ENCODE data around the gene POLR2L.
A peak's percentile ranks its signal among the peaks of the same experiment; 100 is the strongest.

POLR2L gene

GRCh38 chr11:868802-869201 is 26.5 kb upstream of the POLR2L start:
- no peak for DNase-seq (ENCODE audit: low spot score)

GRCh38 chr11:868394-868793 is 26.1 kb upstream of the POLR2L start:
- no peak for DNase-seq (ENCODE audit: low spot score)

- DNase-seq (ENCODE audit: low spot score): no peak
These were observed 25.6 kb upstream of the POLR2L start for GRCh38 chr11:867856-868358.

DNA sequence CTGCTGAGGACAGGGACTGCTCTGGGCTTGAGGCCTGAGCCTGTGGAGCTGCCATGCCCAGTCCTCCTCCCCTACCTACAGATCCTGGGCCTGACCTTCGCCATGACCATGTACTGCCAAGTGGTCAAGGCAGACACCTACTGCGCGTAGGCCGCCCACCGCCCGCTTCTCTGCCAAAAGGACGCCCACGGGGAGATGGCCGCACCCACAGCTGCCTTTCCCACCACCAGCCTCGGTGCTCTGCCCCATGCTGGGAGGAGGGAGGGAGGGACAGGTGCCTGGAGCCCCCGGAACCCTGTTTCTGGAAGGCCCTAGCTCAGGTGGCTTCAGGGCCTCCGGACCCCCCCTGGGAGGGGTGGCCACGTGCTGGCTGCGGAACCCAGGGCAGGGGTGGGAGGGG is 24.2 kb upstream of the POLR2L start:
- no peak for DNase-seq (ENCODE audit: low spot score)

- DNase-seq (ENCODE audit: low spot score): no peak
These were observed 23.4 kb upstream of the POLR2L start for GRCh38 chr11:865462-866430.

GRCh38 chr11:864898-865297 is 22.6 kb upstream of the POLR2L start:
- DNase-seq (ENCODE audit: low spot score): no peak

DNA sequence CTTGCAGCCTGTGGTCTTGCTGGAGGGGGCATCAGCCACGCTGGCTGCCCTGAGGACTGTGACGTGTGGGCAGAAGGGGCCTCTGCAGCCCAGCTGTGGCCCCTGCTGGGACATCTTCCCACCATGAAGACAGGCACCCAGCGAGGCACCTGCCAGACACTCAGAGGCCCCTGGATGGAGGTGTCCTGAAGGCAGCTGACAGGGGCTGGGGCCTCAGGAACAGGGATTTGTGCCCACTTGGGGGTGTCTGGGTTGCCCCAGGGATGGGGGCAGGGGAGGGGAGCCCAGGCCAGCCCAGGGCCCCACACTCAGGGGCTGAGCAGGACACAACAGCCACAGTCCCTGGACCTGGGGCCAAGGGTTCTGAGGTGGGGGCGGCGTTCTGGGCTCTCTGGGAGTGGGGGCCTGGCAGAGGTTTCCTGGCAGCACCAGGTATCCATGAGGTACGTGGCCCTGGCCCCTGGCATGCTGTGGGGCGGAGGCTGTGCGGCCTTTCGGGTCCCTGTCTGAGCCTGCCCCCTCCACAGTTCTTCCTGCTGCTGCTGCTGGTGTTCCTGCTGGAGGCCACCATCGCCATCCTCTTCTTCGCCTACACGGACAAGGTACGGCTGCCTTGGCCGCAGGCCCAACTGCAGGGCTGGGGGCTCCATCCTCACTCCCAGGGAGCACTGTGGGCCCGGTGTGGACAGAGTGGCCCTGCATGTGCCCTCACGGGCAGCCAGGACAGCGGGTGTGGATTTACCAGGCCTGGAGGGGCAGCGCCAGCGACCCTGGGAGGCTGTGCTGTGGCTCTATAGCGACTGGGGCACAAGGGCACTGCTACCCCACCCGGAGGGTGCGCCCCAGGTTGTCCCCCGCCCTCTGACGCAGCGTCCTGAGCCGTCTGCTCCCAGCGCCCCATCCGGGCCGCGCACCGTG is 21.8 kb upstream of the POLR2L start:
- no peak for DNase-seq (ENCODE audit: low spot score)

DNA sequence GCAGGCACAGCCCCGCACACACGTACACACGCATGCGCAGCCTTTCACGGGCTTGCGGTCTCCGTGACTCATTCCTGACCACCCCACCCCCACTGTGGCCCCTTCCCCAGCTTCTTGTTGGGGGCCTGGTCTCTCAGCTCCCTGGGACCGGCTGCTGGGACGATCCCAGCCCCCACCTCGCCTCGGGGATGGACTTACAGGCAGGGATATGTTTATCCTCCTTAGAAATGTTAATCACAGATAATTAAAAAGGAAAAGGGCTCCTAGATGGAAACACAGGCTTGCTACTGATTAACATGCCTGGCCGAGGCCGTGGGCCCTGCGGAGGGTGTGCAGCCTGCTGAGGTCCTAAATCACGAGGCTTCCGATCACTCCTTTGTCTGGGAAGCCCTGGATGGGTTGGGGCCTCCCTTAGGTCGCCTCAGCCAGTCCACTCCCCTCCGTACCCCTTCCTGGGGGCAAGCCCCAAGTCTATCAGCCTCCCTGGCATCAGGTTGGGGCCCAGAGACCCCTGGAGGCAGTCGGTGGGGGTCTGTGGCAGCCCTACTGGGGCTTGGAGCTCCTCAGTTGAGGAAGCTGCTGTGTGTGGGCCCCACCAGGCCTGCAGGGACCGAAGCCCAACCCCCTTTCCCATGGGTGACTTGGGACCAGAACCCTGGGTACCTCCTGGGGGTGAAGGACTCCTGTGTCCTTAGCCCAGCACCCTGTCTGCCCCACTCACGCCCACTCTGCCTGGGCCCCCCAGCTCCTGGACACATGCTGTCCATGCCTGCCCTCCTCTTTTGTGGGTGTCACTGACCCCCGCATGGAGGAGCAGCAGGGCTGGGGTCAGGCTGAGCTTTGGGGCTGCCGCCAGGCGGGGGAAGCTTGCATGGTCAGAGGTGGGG is 20.9 kb upstream of the POLR2L start:
- DNase-seq (ENCODE audit: low spot score): no peak

GRCh38 chr11:862696-863022 is 20.3 kb upstream of the POLR2L start:
- no peak for DNase-seq (ENCODE audit: low spot score)

DNA sequence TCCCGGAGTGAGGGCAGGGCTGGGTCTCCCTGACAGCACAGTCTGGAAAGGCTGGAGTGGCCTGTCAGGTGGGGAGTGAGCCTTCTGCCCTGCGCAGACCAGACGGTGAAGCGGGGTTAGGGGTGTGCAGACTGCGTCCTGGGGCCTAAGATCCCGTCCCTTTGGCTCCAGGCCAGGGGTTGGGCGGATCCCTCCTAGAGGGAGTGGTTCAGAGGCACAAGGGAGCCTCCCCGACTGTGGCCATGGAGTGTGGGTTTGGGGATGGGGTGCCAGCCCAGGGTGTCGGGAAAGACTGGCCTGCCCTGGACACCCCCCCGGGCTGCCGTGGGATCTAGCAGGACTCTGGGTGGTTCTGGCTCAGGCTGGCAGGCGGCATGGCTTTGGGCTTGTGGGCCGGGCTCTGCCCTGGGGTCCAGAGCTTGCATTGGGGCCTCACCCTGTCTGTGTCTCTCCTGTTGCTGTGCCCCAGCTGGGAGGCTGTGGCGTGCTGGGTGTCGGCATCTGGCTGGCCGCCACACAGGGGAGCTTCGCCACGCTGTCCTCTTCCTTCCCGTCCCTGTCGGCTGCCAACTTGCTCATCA is 19.8 kb upstream of the POLR2L start:
- no peak for DNase-seq (ENCODE audit: low spot score)

DNA sequence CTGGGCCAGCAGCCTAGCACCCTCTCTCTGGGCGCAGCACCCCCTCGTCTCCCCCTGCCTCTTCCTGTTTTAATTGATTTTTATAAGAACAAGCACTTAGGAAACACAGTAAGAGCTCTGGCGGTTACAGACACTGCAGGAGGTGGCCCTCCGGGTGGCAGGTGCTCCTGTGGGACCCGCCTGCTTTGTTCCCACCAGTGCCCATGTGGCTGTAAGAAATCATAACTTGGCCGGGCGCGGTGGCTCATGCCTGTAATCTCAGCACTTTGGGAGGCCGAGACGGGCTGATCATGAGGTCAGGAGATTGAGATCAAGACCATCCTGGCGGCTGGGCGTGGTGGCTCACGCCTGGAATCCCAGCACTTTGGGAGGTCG is 18.8 kb upstream of the POLR2L start:
- no peak for DNase-seq (ENCODE audit: low spot score)

DNA sequence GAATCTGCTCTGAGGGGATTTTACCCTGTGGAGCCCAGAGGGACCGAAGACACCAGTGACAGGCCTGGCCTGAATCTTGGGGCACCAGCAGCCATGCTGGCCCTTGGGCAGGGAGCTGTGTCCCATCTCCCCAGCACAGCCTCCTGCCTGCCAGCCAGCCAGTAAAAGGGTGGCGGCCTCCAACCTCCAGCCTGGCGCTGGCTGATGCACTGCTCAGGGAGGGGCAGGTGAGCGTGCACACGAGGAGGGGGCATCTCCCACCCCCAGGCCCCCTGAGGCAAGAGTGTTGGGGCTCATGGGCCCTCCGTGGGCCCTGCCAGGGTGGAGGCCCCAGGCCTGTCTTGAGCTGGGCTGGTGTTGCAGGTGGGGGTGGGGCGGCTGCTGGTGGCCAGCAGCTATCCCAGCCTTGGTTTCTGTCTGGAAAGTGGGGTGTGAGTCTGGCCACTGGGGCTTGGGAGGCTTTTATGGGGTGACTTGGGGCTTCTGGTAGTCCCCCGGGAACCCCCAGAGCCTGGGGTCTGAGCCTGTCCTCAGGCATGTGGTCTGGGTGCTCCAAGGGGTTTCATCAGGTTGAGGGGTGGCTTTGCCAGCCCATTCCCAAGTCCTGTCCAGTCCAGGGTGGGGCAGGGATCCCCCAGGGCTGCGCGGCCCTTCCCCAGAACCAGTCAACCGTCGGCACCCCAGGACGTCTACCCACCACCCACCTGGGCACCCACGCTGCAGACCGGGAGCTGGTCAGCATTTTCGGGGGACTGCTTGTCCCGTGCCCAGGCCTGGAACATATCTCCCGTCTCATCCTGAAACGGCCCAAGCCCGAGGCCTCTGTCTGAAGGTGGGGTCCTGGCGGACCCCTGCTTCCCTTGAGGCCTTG is 18.1 kb upstream of the POLR2L start:
- no peak for DNase-seq (ENCODE audit: low spot score)

GRCh38 chr11:859394-860131 is 17.2 kb upstream of the POLR2L start:
- DNase-seq (ENCODE audit: low spot score): peak; percentile 31

GRCh38 chr11:858762-859339 is 16.5 kb upstream of the POLR2L start:
- no peak for DNase-seq (ENCODE audit: low spot score)

- no peak for DNase-seq (ENCODE audit: low spot score)
These were observed 15.9 kb upstream of the POLR2L start for GRCh38 chr11:858053-858761.

- no peak for DNase-seq (ENCODE audit: low spot score)
These were observed 14.1 kb upstream of the POLR2L start for GRCh38 chr11:856397-856796.

DNA sequence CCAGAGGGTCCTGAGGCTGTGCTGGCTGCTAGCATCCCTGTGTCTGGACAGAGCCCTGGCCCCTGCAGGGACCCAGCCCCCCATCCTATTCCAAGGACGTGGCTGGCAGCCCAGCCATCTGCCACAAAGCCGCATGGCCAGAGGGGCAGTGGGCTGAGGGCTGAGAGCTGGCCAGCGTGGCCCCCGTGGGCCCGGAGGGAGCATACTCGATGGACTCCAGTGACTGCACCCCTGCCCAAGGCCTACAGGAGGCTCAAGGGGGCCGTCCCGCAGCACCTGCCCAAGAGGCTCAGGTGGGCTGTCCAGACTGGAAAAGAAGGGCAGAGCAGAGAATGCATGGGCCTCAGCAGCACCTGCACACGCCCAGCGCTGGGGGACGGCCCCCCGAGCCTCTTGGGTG is 13.5 kb upstream of the POLR2L start:
- DNase-seq (ENCODE audit: low spot score): no peak

DNA sequence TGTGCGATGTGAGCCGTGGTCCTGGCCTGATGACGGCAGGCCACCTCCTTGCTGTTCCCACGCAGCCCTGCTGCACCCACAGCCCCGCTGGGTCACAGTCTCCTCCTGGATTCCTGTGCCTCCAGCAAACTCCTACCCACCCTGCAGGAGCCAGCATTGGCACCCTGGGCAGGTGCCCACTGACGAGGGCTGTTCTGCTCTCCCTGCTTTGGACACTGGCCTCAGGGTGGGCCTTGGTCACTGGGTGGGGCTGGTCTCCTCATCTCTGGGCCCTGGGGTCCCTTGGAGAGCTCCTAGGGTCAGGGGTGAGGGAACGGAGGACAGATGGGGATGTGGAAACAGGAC is 13.0 kb upstream of the POLR2L start:
- no peak for DNase-seq (ENCODE audit: low spot score)
